Posterior vena cava (tissue), 2 donors: ENCODE data around the gene LNX1. TPM values are rescaled to one million over a fixed set of nuclear protein-coding genes. Genes with fewer than 3 reads are reported as not detected.

ENCODE experiments used
- DNase-seq: peaks from one replicate; pipeline ENCODE4 v3.0.0-alpha.2; 2020; ENCODE audit warnings: low spot score
- intact Hi-C, 2 donors: fragments of 100-400 bp; cut with DNase I; formaldehyde crosslinking; loops; one replicate each; pipeline versions ENCODE4 v1.14.1 to v1.14.2; 2022 to 2023
- total RNA-seq, 2 donors: library from RNA; stranded (reverse); fragmentation: NEBNext Ultra II Directional; extraction: Animal tissue kit (Norgen Biotek cat#: 25700); gene quantifications; one replicate each; pipeline ENCODE4 v1.2.1, GENCODE V29; 2021
- donor health status: DM: yes; HTN: yes; CAD: no.
- donor health status: DM: yes; HTN: yes; CAD: no.

LNX1 gene
- total RNA-seq, 2 donors from 2014 or later = 3.7 to 4.7 TPM

- intact Hi-C loops = no loop called here
- DNase-seq = no peak
Observed at GRCh38 chr4:53576676-53577372, 14.5 kb downstream of the LNX1 start.

- intact Hi-C loops = no loop called here
- DNase-seq = no peak
Observed at GRCh38 chr4:53576071-53576617, 15.1 kb downstream of the LNX1 start.

GRCh38 chr4:53575552-53575951 is 15.7 kb downstream of the LNX1 start:
- DNase-seq = no peak
- intact Hi-C loops = no loop called here

- no peak for DNase-seq
- intact Hi-C loops = no loop called here
Observed at GRCh38 chr4:53574528-53574927, 16.8 kb downstream of the LNX1 start.

- no peak for DNase-seq
- intact Hi-C loops = no loop called here
Observed at GRCh38 chr4:53573696-53574095, 17.6 kb downstream of the LNX1 start.

- intact Hi-C loops = no loop called here
- DNase-seq = no peak
Observed at GRCh38 chr4:53572600-53572994, 18.7 kb downstream of the LNX1 start.

- no peak for DNase-seq
- intact Hi-C loops = no loop called here
Observed at GRCh38 chr4:53571936-53572599, 19.2 kb downstream of the LNX1 start.

GRCh38 chr4:53563824-53564223 is 27.5 kb downstream of the LNX1 start:
- intact Hi-C loops = no loop called here
- DNase-seq = no peak

GRCh38 chr4:53562409-53562808 is 28.9 kb downstream of the LNX1 start:
- DNase-seq = no peak
- intact Hi-C loops = no loop called here

- DNase-seq = no peak
- intact Hi-C loops = no loop called here
Observed at GRCh38 chr4:53559021-53559620, 32.2 kb downstream of the LNX1 start.

- DNase-seq = no peak
- intact Hi-C loops = no loop called here
Observed at GRCh38 chr4:53558065-53558801, 33.1 kb downstream of the LNX1 start.

GRCh38 chr4:53557669-53558064 is 33.6 kb downstream of the LNX1 start:
- intact Hi-C loops = no loop called here

GRCh38 chr4:53556651-53557050 is 34.6 kb downstream of the LNX1 start:
- no peak for DNase-seq
- intact Hi-C loops = no loop called here

More at GRCh38 chr4:53557669-53558064, 33.6 kb downstream of the LNX1 start:
- no peak for DNase-seq

GRCh38 chr4:53553486-53554210 is 37.6 kb downstream of the LNX1 start:
- DNase-seq = no peak
- intact Hi-C loops = no loop called here

- intact Hi-C loops = no loop called here
- no peak for DNase-seq
Observed at GRCh38 chr4:53552711-53553110, 38.6 kb downstream of the LNX1 start.

- no peak for DNase-seq
- intact Hi-C loops = no loop called here
Observed at GRCh38 chr4:53551958-53552357, 39.3 kb downstream of the LNX1 start.

- intact Hi-C loops = no loop called here
- no peak for DNase-seq
Observed at GRCh38 chr4:53551281-53551864, 39.9 kb downstream of the LNX1 start.

GRCh38 chr4:53548662-53549061 is 42.6 kb downstream of the LNX1 start:
- DNase-seq = no peak
- intact Hi-C loops = no loop called here

- DNase-seq = no peak
- intact Hi-C loops = no loop called here
Observed at GRCh38 chr4:53547983-53548382, 43.3 kb downstream of the LNX1 start.
